Bladder microvascular endothelial cell (primary cell): ENCODE data around the gene XRCC6. TPM values are rescaled to one million over a fixed set of nuclear protein-coding genes. Genes with fewer than 3 reads are reported as not detected.

Source experiments
- total RNA-seq: library from RNA; depleted of rRNA; stranded (reverse); fragments of >200 nt; gene quantifications from 2 replicates; pipeline ENCODE4 v1.2.3, GENCODE V29; 2014

Gene XRCC6
- 304 and 336 TPM in 2 replicates for total RNA-seq

DNA sequence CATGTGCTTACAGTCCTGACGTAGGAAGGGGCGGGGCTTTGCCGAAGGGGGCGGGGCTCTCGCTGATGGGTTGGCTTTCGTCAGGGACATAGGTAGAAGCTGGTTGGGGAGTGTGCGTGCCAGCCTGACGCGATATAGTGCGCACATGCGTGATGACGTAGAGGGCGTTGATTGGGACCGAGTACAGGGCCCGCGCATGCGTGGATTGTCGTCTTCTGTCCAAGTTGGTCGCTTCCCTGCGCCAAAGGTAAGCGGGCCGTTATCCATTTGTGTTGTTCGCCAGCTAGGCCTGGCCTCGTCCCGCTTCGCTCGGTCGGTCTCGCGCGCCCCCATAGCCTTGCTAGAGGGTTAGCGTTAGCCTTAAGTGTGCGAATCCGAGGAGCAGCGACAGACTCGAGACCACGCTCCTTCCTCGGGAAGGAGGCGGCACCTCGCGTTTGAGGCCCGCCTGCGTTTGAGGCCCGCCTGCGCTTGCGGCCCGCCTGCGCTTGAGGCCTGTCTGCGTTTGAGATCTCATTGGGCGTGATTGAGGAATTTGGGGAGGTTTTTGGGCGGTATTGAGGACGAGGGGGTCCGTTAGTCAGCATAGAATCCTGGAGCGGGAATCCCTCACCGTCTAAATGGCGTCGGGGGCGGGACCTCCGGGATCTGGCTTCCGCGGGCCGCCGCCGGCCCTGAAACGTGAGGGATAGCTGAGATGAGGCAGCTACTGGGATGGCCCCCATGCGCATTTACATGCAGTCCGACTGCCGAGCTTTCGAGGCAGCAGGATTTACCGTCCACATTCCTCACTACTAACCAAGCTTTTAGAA is at the start of gene XRCC6:
Gene XRCC6 (plus strand): TSS at position 197 of the 812 bp plus-strand sequence. CDS start 710 bp downstream, outside the sequence.

GRCh38 chr22:41589391-41590241 is 31.5 kb upstream of the XRCC6 start, which contains the start of gene PMM1:
Gene PMM1 (minus strand): TSS chr22:41589840. CDS start chr22:41589805, 35 bp downstream.

GRCh38 chr22:41620589-41621098 is 451 bp upstream of the XRCC6 start, which contains the start of gene DESI1:
Gene DESI1 (minus strand): TSS chr22:41621043. CDS start chr22:41620839, 204 bp downstream.

GRCh38 chr22:41688365-41689211 is 67.5 kb downstream of the XRCC6 start, which contains the start of gene SNU13:
Gene SNU13 (minus strand): TSS chr22:41688867. CDS start chr22:41688796, 71 bp downstream.

DNA sequence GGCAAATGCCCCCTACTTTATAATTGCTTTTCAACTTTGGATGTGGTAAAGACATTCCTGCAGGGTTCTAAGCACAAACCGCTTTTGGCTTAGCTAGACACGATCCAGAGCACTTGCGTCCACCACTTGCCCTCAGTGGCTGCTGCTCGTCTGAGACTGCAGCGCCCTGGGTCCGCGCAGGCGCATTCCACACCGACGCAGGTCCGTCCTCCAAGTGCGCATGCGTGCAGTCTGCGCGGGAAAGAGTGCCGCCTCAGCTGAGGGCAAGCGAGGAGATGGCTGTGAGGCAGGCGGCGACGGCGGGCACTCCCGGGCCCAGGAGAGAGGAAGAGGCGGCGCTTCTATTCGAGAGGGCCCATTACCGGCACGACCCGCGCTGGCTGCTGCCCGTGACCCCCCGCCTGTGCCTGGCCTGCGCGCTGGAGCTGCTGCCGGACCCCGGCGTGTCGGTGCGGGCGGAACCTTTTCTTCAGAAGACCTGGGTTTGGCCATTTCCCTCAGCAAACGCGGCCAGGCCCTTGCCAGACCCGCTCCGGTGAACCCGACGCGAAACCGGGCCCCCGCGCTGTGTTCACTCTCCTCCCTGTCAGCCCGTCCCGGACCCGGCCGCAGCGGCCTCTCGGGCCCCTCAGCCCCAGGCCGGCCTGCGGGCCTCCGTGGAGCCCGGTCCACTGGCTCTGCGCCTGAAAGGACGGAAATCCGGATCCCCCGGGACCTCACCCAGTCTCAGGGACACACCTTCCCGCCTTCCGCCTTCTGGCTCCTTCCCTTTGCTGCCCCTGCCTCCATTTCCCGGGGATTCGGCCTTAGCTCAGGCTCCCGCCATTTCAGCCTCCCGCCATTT is 78.4 kb downstream of the XRCC6 start, which contains the start of gene MEI1:
Gene MEI1 (plus strand): TSS at position 240 of the 844 bp plus-strand sequence. CDS start 36 bp downstream, at position 276.

Other genes with a start within 250 kb of the XRCC6 start
- 2.6 and 4.5 TPM in 2 replicates for gene TEF, start 239.4 kb upstream of the XRCC6 start, total RNA-seq
- gene TOB2, start 174.5 kb upstream of the XRCC6 start, total RNA-seq, result 11.3 and 20.6 TPM in 2 replicates
- 62.5 and 68.5 TPM in 2 replicates for gene PHF5A, start 152.6 kb upstream of the XRCC6 start, total RNA-seq
- 57.8 and 111 TPM in 2 replicates for gene ACO2, start 152.2 kb upstream of the XRCC6 start, total RNA-seq
- 11.5 and 23.7 TPM in 2 replicates for gene POLR3H, start 76.8 kb upstream of the XRCC6 start, total RNA-seq
- not detected in 2 replicates for gene CSDC2, start 60.3 kb upstream of the XRCC6 start, total RNA-seq
- gene PMM1, start 31.5 kb upstream of the XRCC6 start, total RNA-seq, result 3.6 and 5.2 TPM in 2 replicates
- 10.8 and 18.9 TPM in 2 replicates for gene DESI1, start 252 bp upstream of the XRCC6 start, total RNA-seq
- gene SNU13, start 67.6 kb downstream of the XRCC6 start, total RNA-seq, result 69.9 and 80.4 TPM in 2 replicates
- 0.31 TPM in 1 of 2 replicates, not detected in the other for gene MEI1, start 78.2 kb downstream of the XRCC6 start, total RNA-seq
- 4.3 and 4.5 TPM in 2 replicates for gene CCDC134, start 179.4 kb downstream of the XRCC6 start, total RNA-seq
- 43.1 and 81.1 TPM in 2 replicates for gene SREBF2, start 211.8 kb downstream of the XRCC6 start, total RNA-seq